NCI-H2107 treated with DMSO at 0.1 percent for 48 hours (cell line): ENCODE data around the gene CDH13.

ENCODE experiments used
- DNase-seq: peaks from one replicate; lab custom pipeline; 2025; ENCODE audit not compliant: unreplicated experiment; lab: John Stamatoyannopoulos, UW

The CDH13 gene

DNA sequence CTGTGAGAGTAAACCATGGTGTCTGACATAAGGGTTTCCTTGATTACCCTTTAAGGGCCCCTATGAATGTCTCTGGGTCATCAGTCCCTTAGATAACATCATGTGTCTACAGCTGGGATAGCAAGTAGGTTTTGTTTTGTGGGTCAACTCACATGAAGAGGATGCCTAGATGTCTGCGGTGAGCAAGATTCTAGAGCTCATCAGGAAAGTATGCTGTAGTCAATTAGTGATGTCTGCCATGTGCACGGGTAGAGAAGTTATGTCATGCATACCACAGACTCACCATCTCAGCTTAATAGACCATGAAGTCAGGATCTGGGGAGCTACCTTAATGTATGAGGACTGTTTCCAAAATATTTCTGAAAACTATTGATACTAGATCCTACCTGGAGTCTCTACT lies 57.5 kb downstream of the CDH13 start:
- DNase-seq = no peak

- no peak for DNase-seq
These were observed 58.8 kb downstream of the CDH13 start for GRCh38 chr16:82685526-82685925.

GRCh38 chr16:82694239-82694874 lies 67.6 kb downstream of the CDH13 start:
- no peak for DNase-seq

DNA sequence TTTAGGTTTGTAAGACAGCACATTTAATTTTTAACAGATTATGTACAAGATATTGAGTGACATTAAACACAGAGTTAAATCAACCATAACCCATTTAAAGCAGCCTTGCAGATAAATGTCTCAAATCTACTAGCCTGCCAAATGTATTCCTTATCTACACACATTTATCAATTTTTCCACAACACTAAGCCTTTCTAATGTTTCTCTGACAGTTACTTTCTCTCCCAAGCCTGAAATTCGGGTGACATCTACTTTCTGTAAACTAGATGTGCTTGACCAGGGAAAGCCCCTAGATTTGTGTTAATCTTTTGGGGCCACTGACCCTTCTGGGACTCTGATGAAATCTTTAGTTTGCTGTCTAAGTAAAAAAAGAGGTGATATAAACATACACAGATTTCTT lies 69.0 kb downstream of the CDH13 start:
- no peak for DNase-seq

- DNase-seq = no peak
These were observed 72.5 kb downstream of the CDH13 start for GRCh38 chr16:82699260-82699659.

DNA sequence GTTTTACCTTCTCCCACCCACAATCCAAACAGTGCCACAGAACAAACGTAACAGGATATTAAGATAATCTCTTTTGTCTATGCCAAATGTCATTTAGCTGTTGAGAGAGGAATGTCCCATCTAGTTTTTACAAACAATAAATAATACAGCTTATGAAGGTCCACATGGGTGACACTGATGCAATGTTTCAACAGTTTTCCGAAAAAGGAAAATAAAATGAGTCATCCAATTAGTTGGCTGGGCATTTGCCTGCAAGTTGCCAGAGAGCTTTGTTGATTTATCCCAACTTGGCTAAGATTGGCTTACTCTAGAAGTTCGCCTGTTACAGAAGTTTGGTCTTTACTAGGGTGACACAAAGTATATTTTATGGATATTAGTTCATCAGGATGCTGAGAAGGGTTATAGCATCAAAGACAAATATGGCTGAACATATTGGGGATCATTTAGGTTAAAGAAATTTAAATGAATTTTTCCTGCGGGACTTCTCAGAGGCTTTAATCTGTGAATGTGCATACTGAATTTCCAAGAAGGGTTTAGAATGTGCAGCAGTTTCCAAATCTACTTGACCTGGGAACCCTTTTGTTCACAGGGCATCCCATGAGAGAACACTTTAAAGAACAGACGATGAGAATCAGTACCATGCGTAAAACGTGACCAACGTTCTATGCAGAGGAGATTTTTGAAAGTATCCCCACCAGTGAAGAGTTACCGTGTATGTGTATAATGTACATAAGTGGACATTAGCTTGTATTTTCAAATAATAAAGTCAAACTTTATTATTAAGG lies 73.1 kb downstream of the CDH13 start:
- DNase-seq = no peak

- no peak for DNase-seq
These were observed 73.9 kb downstream of the CDH13 start for GRCh38 chr16:82700541-82701235.

- DNase-seq = no peak
These were observed 74.7 kb downstream of the CDH13 start for GRCh38 chr16:82701442-82701955.

GRCh38 chr16:82703161-82703560 lies 76.4 kb downstream of the CDH13 start:
- no peak for DNase-seq

DNA sequence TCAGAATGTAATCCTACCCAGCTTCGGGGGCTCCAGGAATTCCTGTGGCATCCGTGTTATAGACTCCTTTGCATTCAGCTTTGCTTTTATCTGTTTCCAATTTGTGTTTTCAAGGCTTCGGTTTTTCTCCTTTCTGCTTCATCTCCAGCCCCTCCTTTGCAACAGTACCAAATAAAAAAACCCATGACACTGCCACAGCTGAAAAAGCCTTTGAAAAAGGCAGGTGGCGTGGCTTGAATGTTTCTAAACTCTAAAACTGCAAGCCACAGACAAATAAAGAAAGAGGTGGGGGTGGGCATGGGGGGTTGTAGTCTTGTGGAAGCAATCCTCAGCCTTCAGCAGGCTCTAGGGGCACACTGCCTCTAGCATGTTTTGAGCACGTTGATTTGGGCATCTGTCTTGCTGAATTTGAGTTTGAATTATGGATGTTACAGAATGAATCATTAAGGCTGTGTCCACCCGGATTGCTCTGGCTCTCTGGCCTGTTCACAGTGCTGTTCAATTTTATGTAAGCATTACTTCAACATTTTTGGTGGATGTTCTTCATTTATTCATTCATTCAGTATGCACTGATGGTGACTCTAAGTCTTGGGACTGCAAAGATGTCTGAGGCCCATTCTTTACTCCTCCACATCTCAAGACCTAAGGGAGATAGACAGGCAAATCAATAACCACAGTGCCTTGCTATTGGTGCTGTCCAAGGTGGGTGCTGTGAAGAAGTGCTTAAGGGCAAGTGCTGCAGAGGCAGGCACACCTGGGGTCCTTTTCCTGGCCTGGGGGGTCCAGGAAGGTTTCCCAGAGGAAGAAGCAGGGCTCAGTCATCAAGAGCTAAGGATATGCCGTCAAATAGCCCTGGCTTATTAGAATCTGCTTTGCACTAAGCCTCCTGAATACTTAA lies 77.4 kb downstream of the CDH13 start:
- no peak for DNase-seq

DNA sequence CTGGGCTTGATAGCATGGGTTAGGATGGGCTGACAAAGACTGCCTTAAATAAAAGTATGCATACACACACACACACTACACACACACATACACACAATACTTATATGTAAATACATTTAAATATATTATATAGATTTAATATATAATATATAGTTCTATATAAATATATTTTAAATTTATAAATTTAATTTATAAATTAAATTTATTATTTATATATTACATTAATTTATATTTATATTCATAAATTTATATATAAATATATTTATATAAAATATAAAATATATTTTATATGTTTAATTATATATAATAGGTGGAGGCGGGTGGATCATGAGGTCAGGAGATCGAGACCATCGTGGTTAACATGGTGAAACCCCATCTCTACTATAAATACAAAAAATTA lies 83.2 kb downstream of the CDH13 start:
- DNase-seq = no peak

DNA sequence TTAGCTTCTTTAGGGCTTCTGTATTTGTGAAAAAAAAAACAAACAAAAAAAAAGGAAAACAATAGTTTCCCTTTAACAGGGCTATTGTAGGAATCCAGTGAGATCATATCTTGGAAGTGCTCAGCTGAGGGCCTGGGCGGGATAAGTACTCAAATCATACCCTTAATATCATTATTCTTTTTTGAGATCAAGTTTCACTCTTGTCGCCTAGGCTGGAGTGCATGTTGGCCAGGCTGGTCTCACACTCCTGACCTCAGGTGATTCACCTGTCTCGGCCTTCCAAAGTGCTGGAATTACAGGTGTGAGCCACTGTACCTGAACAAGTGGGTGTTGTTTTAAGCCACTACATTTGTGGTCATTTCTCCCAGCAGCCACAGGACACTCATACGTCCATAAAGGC lies 87.0 kb downstream of the CDH13 start:
- DNase-seq = no peak

DNA sequence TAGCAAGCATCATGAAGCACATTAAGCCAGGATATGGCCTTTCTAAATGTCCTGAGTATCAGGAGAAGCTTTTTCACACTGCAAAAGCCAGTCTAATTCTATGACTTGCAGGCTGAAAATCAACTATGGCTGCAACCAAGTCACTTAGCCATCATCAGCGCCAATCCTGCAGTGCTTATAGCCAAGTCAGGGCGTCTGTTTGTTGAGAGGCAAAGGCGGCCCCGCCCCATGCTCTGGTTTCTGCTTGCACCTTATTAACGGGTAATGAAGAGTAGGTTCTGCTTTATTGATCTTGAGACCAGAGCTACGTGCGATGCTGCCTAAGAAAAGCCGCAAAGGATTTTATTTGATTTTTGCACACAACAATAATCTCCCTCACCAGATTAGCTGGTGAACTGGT lies 88.4 kb downstream of the CDH13 start:
- no peak for DNase-seq

DNA sequence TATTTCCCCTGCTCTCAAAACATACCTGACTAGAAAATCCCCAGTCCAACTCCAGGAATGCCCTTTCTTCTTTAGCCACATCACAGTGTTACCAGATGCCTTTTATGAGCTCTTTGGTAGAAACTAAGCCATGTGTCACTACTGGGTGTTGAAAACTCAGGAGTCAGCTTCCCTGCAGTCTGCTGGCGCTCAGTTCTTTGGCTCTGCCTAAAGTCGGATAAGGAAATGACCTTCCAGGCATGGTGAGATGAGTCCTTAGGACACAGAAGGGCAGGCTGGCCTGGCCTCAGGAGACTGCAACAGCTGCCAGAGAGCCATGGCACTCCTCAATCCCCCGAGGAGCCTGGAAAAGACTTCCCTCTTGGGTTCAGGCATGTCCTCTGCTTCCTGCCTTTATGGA lies 89.1 kb downstream of the CDH13 start:
- DNase-seq = no peak

DNA sequence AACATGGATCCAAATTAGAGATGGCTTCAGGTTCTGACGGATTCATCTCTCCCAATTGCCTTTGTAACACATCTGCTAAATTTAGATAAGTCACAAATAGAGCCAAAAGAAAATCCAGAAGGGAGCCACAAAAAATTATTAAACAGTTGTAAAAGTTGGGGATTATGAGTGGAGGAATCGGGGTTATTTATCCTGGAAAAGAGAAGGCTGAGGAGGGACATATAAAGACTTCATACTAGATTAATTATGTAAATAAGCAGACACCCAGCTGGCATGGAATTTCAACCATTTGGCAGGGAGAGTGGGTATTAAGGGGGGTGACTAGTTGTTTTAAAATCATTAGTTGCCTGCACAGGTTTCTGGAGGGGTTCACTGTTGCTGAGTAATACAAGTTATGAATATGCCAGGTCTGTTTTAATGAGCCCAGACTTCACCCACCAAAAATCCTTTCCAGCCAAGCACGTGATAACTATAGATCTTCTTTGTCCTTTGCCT lies 89.6 kb downstream of the CDH13 start:
- no peak for DNase-seq

DNA sequence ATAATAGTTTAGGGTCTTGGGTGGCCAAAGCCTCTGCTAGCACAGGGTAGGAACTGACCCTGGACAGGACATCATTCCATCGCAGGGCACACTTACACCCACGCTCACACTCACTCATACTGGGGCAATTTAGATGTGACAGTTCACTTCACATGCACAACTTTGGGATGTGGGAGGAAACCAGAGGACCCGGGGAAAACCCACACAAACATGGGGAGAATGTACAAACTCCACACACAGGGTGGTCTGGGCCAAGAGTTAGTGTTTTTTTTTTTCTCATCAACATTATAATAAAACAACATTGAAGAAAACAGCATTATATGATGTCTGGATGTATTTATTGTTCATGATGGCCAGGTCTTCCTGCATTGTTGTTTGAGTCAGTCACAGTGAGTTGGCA lies 93.6 kb downstream of the CDH13 start:
- no peak for DNase-seq

GRCh38 chr16:82726306-82726705 lies 99.5 kb downstream of the CDH13 start:
- no peak for DNase-seq

DNA sequence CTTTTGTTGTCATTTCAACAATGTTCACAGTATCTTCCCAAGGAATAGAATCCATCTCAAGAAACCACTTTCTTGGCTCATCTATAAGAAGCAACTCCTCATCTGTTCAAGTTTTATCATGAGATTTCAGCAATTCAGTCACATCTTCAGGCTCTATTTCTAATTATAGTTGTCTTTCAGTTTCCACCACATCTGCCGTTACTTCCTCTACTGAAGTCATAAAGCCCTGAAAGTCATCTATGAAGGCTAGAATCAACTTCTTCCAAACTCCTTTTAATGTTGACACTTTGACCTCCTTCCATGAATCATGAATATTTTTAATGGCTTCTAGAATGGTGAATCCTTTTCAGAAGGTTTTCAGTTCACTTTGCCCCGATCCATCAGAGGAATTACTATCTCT lies 102.1 kb downstream of the CDH13 start:
- no peak for DNase-seq

GRCh38 chr16:82730901-82731300 lies 104.1 kb downstream of the CDH13 start:
- no peak for DNase-seq

- DNase-seq = no peak
These were observed 105.7 kb downstream of the CDH13 start for GRCh38 chr16:82732461-82732860.

DNA sequence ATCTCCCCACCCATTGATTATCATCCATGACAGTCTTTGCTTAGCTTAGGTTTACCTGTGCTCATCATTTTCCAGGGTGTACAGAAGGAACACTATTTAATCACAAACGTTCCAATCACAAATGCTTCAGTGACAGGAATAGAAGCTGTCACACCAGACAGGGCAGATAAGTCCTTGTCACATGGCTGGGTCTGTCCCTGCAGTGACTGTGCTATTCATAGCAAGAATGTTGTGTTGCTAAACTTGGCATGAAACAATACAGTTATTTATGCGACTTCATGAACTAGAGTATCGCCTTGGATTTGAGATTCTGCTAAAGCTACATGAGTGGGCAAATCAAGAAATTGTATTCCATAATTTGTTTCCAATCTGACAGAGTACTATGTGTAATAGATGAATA lies 108.4 kb downstream of the CDH13 start:
- DNase-seq = no peak
